IMR-90 (cell line): Measurements from ENCODE around the gene RHOF. TPM values are rescaled to one million over a fixed set of nuclear protein-coding genes. Genes with fewer than 3 reads are reported as not detected.

Experiments used
- ATAC-seq: fragments of 200-7000 bp; cut with Tn5 transposase; 2 replicates; pipeline ENCODE4 v1.9.1; 2020; ENCODE audit warnings: low read depth, mild to moderate bottlenecking, moderate library complexity
- BruUV-seq: library from RNA; stranded (reverse); fragments of 400-500 nt; replicated peaks from 2 replicates; lab custom pipeline; 2021; lab: Mats Ljungman, UMichigan
- CTCF ChIA-PET: fragments of 300-600 bp; formaldehyde crosslinking; extraction: SDS; loops from one replicate; lab custom pipeline; 2021; ENCODE audit warnings: antibody characterized with exemption; lab: Yijun Ruan, JAX
- POLR2A ChIA-PET: fragments of 300-600 bp; sonication (Branson Sonifier 250); formaldehyde crosslinking; loops from one replicate; lab custom pipeline; 2022; ENCODE audit warnings: antibody characterized with exemption; ENCODE audit not compliant: unreplicated experiment; lab: Charles Lee
- DNase-seq: peaks from one replicate; pipeline ENCODE4 v3.0.0; 2013
- H2AFZ ChIP-seq: replicated peaks from 2 replicates; pipeline ENCODE3; 2013; ENCODE audit warnings: low read length, mild to moderate bottlenecking; ENCODE audit not compliant: poor library complexity
- H2AK5ac ChIP-seq: 2 replicates; pipeline ENCODE4 v1.6.1; 2013; ENCODE audit warnings: low read depth, low read length, inconsistent platforms
- H2AK9ac ChIP-seq: replicated peaks from 2 replicates; pipeline ENCODE3; 2013; ENCODE audit warnings: mild to moderate bottlenecking, low read depth, low read length, moderate library complexity; ENCODE audit not compliant: poor library complexity
- H2BK120ac ChIP-seq: 2 replicates; pipeline ENCODE4 v1.6.1; 2013; ENCODE audit warnings: low read depth, low read length, inconsistent platforms
- H2BK15ac ChIP-seq: 3 replicates; pipeline ENCODE4 v1.6.1; 2013; ENCODE audit warnings: low read depth, low read length, inconsistent platforms
- H2BK20ac ChIP-seq: 2 replicates; pipeline ENCODE4 v1.6.1; 2013; ENCODE audit warnings: low read depth, mild to moderate bottlenecking, inconsistent platforms, low read length, moderate library complexity
- H2BK5ac ChIP-seq: 2 replicates; pipeline ENCODE4 v1.6.1; 2013; ENCODE audit warnings: mild to moderate bottlenecking, low read depth, low read length, inconsistent platforms; ENCODE audit not compliant: poor library complexity, severe bottlenecking
- H3K14ac ChIP-seq: replicated peaks from 2 replicates; pipeline ENCODE4 v1.6.1; 2013; ENCODE audit warnings: low read depth, low read length, inconsistent platforms
- H3K18ac ChIP-seq: 2 replicates; pipeline ENCODE4 v1.6.1; 2013; ENCODE audit warnings: low read depth, low read length, control low read depth
- H3K23ac ChIP-seq: 2 replicates; pipeline ENCODE4 v1.6.1; 2013; ENCODE audit warnings: low read depth, low read length, inconsistent platforms
- H3K27ac ChIP-seq: 2 replicates; pipeline ENCODE4 v1.5.1; 2013; ENCODE audit warnings: mild to moderate bottlenecking, control low read depth, low read length; ENCODE audit not compliant: insufficient read depth
- H3K27me3 ChIP-seq: 2 replicates; pipeline ENCODE4 v1.6.1; 2013; ENCODE audit warnings: low read length; ENCODE audit not compliant: control insufficient read depth, insufficient read depth
- H3K36me3 ChIP-seq: 2 replicates; pipeline ENCODE4 v1.6.1; 2013; ENCODE audit warnings: low read length, mixed read lengths; ENCODE audit not compliant: control insufficient read depth, insufficient read depth
- H3K4ac ChIP-seq: 2 replicates; pipeline ENCODE4 v1.6.1; 2013; ENCODE audit warnings: low read depth, low read length, inconsistent platforms
- H3K4me1 ChIP-seq: 2 replicates; pipeline ENCODE4 v1.6.1; 2013; ENCODE audit warnings: low read length, mixed read lengths; ENCODE audit not compliant: control insufficient read depth, insufficient read depth
- H3K4me2 ChIP-seq: 2 replicates; pipeline ENCODE4 v1.6.1; 2013; ENCODE audit warnings: low read depth, mild to moderate bottlenecking, control low read depth, low read length, moderate library complexity
- H3K4me3 ChIP-seq: 2 replicates; pipeline ENCODE4 v1.5.1; 2013; ENCODE audit warnings: low read depth, mild to moderate bottlenecking, control low read depth, low read length, moderate library complexity; ENCODE audit not compliant: insufficient read depth
- H3K56ac ChIP-seq: 2 replicates; pipeline ENCODE4 v1.6.1; 2013; ENCODE audit warnings: low read length, inconsistent platforms; ENCODE audit not compliant: insufficient read depth; ENCODE audit errors: extremely low read depth
- H3K79me1 ChIP-seq, 2 experiments: 2 replicates each; pipeline ENCODE4 v1.6.1; 2013; ENCODE audit warnings: low read length in 2 of 2, inconsistent platforms in 1 of 2, low read depth in 1 of 2
- H3K9ac ChIP-seq: 2 replicates; pipeline ENCODE4 v1.6.1; 2013; ENCODE audit warnings: low read depth, low read length, control low read depth
- H3K9me1 ChIP-seq: 2 replicates; pipeline ENCODE4 v1.6.1; 2013; ENCODE audit warnings: low read length, inconsistent platforms; ENCODE audit not compliant: insufficient read depth
- H3K9me3 ChIP-seq: 2 replicates; pipeline ENCODE4 v1.6.1; 2013; ENCODE audit warnings: low read length; ENCODE audit not compliant: control insufficient read depth, insufficient read depth
- H4K20me1 ChIP-seq: 2 replicates; pipeline ENCODE4 v1.6.1; 2013; ENCODE audit warnings: low read length, inconsistent platforms; ENCODE audit not compliant: insufficient read depth
- H4K5ac ChIP-seq: 2 replicates; pipeline ENCODE4 v1.6.1; 2013; ENCODE audit warnings: mild to moderate bottlenecking, low read depth, low read length, control low read depth
- H4K8ac ChIP-seq, 2 experiments: 2 replicates each; pipeline ENCODE4 v1.6.1; 2013; ENCODE audit warnings: low read depth in 2 of 2, low read length in 2 of 2, control low read depth in 1 of 2, inconsistent platforms in 1 of 2
- H4K91ac ChIP-seq: 2 replicates; pipeline ENCODE4 v1.6.1; 2013; ENCODE audit warnings: low read depth, low read length, inconsistent platforms; ENCODE audit not compliant: insufficient read depth
- BHLHE40 ChIP-seq: fragments of 150-350 bp; IDR thresholded peaks from 2 replicates; pipeline ENCODE4 v1.6.1; 2016; ENCODE audit warnings: mild to moderate bottlenecking, low read depth, low read length
- CEBPB ChIP-seq: IDR thresholded peaks from 2 replicates; pipeline ENCODE4 v1.6.1; 2012; ENCODE audit warnings: low read depth, low read length, improper control_type of control experiment
- CHD1 ChIP-seq: IDR thresholded peaks from 2 replicates; pipeline ENCODE4 v1.6.1; 2012; ENCODE audit warnings: low read depth, low read length, improper control_type of control experiment
- FOS ChIP-seq: fragments of 150-350 bp; IDR thresholded peaks from 2 replicates; pipeline ENCODE4 v1.6.1; 2016; ENCODE audit warnings: low read depth, low read length
- MAFK ChIP-seq: IDR thresholded peaks from 2 replicates; pipeline ENCODE4 v1.6.1; 2012; ENCODE audit warnings: low read depth, low read length, improper control_type of control experiment
- MAZ ChIP-seq: IDR thresholded peaks from 2 replicates; pipeline ENCODE4 v1.6.1; 2012; ENCODE audit warnings: low read depth, mild to moderate bottlenecking, low read length, improper control_type of control experiment, moderate library complexity, borderline replicate concordance
- MXI1 ChIP-seq: IDR thresholded peaks from 2 replicates; pipeline ENCODE4 v1.6.1; 2012; ENCODE audit warnings: low read depth, mild to moderate bottlenecking, low read length, moderate library complexity, borderline replicate concordance
- NFE2L2 ChIP-seq: fragments of 150-350 bp; IDR thresholded peaks from 2 replicates; pipeline ENCODE4 v1.6.1; 2016; ENCODE audit warnings: low read depth, mild to moderate bottlenecking, low read length
- POLR2A ChIP-seq: IDR thresholded peaks from 2 replicates; pipeline ENCODE4 v1.6.1; 2012; ENCODE audit warnings: mild to moderate bottlenecking, low read depth, low read length
- RAD21 ChIP-seq: IDR thresholded peaks from 2 replicates; pipeline ENCODE4 v1.6.1; 2012; ENCODE audit warnings: low read length, improper control_type of control experiment
- RCOR1 ChIP-seq: IDR thresholded peaks from 2 replicates; pipeline ENCODE4 v1.6.1; 2012; ENCODE audit warnings: mild to moderate bottlenecking, low read length, improper control_type of control experiment; ENCODE audit not compliant: insufficient replicate concordance
- RFX5 ChIP-seq: IDR thresholded peaks from 2 replicates; pipeline ENCODE4 v1.8.0; 2012; ENCODE audit warnings: low read depth, mild to moderate bottlenecking, low read length, moderate library complexity
- SMC3 ChIP-seq: fragments of 150-350 bp; IDR thresholded peaks from 2 replicates; pipeline ENCODE4 v1.6.1; 2016; ENCODE audit warnings: low read depth, mild to moderate bottlenecking, antibody characterized with exemption, low read length, moderate library complexity
- WGBS, 2 experiments: methylation state at CpG; one replicate each; pipeline versions ENCODE4 v1.1.5 to v1.1.7; 2013; ENCODE audit warnings: missing lambda C conversion rate in 2 of 2; ENCODE audit not compliant: insufficient read length in 1 of 2; ENCODE audit errors: extremely low coverage in 2 of 2; 5-methylcytosine and 5-hydroxymethylcytosine counted together
- dilution Hi-C: fragments of 300-500 bp; cut with HindIII; formaldehyde crosslinking; loops from one replicate; pipeline ENCODE4 v1.14.3; 2018; ENCODE audit warnings: low sequenced_read_pairs; ENCODE audit not compliant: unreplicated experiment
- in situ Hi-C: fragments of 300-500 bp; cut with MboI; formaldehyde crosslinking; loops from 3 replicates; pipeline ENCODE4 v1.14.3; 2019; ENCODE audit warnings: low sequenced_read_pairs, inconsistent platforms, mixed read lengths
- intact Hi-C: fragments of 100-400 bp; cut with micrococcal nuclease; formaldehyde crosslinking; loops from 2 replicates; pipeline ENCODE4 v1.10.0; 2022
- polyA plus RNA-seq, 3 experiments: library from polyadenylated mRNA; depleted of rRNA; stranded (reverse); fragments of >200 nt; gene quantifications; 2 replicates each; pipeline ENCODE4 v1.2.3, GENCODE V29; 2012; ENCODE audit warnings: low replicate concordance in 1 of 3
- total RNA-seq: library from RNA; depleted of rRNA; stranded (reverse); fragments of >200 nt; gene quantifications from 2 replicates; pipeline ENCODE4 v1.2.3, GENCODE V29; 2012
- TF ChIP-seq, protein P1 (sequence below): conservative IDR thresholded peaks from 2 replicates; pipeline ENCODE4 v1.5.1; 2012; ENCODE audit warnings: mild to moderate bottlenecking, low read depth, low read length, improper control_type of control experiment
- TF ChIP-seq, protein P2 (sequence below): fragments of 150-350 bp; IDR thresholded peaks from 2 replicates; pipeline ENCODE4 v1.6.1; 2017; ENCODE audit warnings: mild to moderate bottlenecking, antibody characterized with exemption, low read length, low read depth
- TF ChIP-seq, protein P3 (sequence below): fragments of 150-350 bp; IDR thresholded peaks from 2 replicates; pipeline ENCODE4 v1.6.1; 2016; ENCODE audit warnings: low read depth, mild to moderate bottlenecking, low read length, moderate library complexity, borderline replicate concordance

Gene RHOF
- total and polyA plus RNA-seq, 2 of the 4 experiments (the other 2 are of a cell fraction): 3.0 to 5.1 TPM

DNA sequence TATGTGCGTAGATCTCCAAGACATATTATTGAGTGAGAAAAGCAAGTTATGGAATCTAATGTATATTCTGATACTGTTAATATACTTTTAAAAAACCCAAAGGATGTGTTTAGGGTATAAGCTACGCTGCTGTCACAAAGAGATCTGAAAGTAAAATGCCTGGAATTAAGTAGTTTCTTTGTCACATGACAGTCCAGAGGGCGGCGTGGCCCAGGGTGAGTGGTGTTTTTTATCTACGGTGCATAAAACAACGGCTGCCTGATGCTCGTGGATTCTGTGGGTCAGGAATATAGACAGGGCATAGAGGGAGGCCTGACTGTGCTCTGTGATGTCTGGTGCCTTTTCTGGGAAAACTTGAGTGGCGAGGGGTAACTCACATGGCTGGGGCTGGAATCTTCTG, 59.6 kb downstream of the RHOF start:
- peaks cover 15 to 38% of the 10 kb centered on the region in 2 experiments for H3K79me1 ChIP-seq
- no peak overlapping the region for H4K91ac ChIP-seq
- H2BK5ac ChIP-seq: no peak overlapping the region
- H3K23ac ChIP-seq: no peak overlapping the region
- H3K27ac ChIP-seq: no peak overlapping the region
- no peak overlapping the region for H2BK120ac ChIP-seq
- intact Hi-C loops (no loop called here), dilution Hi-C loops (no loop called here), in situ Hi-C loops (no loop called here)
- H4K8ac ChIP-seq: no peak overlapping the region
- H4K20me1 ChIP-seq: peaks cover 6% of the 10 kb centered on the region; the same call in 1 of the 2 replicates
- CTCF ChIA-PET: no interaction called here
- H3K4ac ChIP-seq: no peak overlapping the region
- no peak overlapping the region for H3K18ac ChIP-seq
- H3K9me1 ChIP-seq: peaks cover 3% of the 10 kb centered on the region; the same call in 1 of the 2 replicates
- no peak overlapping the region for H2AK5ac ChIP-seq
- H3K9me3 ChIP-seq: no peaks in the 10 kb centered on the region
- ATAC-seq: no peak
- no peaks in the 10 kb centered on the region for H3K4me1 ChIP-seq
- no TSS peak for BruUV-seq
- H3K14ac ChIP-seq: no peak overlapping the region
- DNase-seq: no peak
- peaks cover 2% of the 10 kb centered on the region; the same call in 1 of the 2 replicates for H3K36me3 ChIP-seq
- H2AFZ ChIP-seq: no peak overlapping the region
- H3K4me2 ChIP-seq: no peak overlapping the region
- no peak overlapping the region for H3K56ac ChIP-seq
- no peak overlapping the region for H2AK9ac ChIP-seq
- 89% methylated on average over 3 of the region's 8 CpGs; no CpG with 5 or more reads in 1 of the 2 experiments for WGBS, 2 experiments
- no peak overlapping the region for H4K5ac ChIP-seq
- no peak overlapping the region for H2BK15ac ChIP-seq
- no peak overlapping the region for H3K9ac ChIP-seq
- POLR2A ChIA-PET: no interaction called here
- H2BK20ac ChIP-seq: no peak overlapping the region
- TF ChIP-seq FOS (no peak), POLR2A (no peak), NFE2L2 (no peak), SMC3 (no peak), MAFK (no peak), RCOR1 (no peak), CEBPB (no peak), BHLHE40 (no peak), RAD21 (no peak), CHD1 (no peak), RFX5 (no peak), MXI1 (no peak), MAZ (no peak)
- TF ChIP-seq, protein P1, sequence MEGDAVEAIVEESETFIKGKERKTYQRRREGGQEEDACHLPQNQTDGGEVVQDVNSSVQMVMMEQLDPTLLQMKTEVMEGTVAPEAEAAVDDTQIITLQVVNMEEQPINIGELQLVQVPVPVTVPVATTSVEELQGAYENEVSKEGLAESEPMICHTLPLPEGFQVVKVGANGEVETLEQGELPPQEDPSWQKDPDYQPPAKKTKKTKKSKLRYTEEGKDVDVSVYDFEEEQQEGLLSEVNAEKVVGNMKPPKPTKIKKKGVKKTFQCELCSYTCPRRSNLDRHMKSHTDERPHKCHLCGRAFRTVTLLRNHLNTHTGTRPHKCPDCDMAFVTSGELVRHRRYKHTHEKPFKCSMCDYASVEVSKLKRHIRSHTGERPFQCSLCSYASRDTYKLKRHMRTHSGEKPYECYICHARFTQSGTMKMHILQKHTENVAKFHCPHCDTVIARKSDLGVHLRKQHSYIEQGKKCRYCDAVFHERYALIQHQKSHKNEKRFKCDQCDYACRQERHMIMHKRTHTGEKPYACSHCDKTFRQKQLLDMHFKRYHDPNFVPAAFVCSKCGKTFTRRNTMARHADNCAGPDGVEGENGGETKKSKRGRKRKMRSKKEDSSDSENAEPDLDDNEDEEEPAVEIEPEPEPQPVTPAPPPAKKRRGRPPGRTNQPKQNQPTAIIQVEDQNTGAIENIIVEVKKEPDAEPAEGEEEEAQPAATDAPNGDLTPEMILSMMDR: no peak
- TF ChIP-seq, protein P2, sequence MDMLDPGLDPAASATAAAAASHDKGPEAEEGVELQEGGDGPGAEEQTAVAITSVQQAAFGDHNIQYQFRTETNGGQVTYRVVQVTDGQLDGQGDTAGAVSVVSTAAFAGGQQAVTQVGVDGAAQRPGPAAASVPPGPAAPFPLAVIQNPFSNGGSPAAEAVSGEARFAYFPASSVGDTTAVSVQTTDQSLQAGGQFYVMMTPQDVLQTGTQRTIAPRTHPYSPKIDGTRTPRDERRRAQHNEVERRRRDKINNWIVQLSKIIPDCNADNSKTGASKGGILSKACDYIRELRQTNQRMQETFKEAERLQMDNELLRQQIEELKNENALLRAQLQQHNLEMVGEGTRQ: no peak
- TF ChIP-seq, protein P3, sequence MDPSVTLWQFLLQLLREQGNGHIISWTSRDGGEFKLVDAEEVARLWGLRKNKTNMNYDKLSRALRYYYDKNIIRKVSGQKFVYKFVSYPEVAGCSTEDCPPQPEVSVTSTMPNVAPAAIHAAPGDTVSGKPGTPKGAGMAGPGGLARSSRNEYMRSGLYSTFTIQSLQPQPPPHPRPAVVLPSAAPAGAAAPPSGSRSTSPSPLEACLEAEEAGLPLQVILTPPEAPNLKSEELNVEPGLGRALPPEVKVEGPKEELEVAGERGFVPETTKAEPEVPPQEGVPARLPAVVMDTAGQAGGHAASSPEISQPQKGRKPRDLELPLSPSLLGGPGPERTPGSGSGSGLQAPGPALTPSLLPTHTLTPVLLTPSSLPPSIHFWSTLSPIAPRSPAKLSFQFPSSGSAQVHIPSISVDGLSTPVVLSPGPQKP: no peak
- H3K27me3 ChIP-seq: no peaks in the 10 kb centered on the region
- H3K4me3 ChIP-seq: no peak overlapping the region
